Ectodermal cell (in vitro differentiated cells): ENCODE results near the gene NR6A1.
"Not testable (repeated sequence)": the region's sequence is repeated elsewhere in the genome, so short reads cannot be mapped to it uniquely, and the experiment has no call there.

Experiments
- H3K27ac ChIP-seq: 2 replicates; pipeline ENCODE4 v1.7.0; 2013; ENCODE audit warnings: mild to moderate bottlenecking, low read depth, low read length; ENCODE audit not compliant: insufficient read depth, poor library complexity, severe bottlenecking
- H3K27me3 ChIP-seq: 2 replicates; pipeline ENCODE4 v1.7.0; 2013; ENCODE audit warnings: mild to moderate bottlenecking, low read length; ENCODE audit not compliant: insufficient read depth, control insufficient read depth, poor library complexity, severe bottlenecking
- H3K36me3 ChIP-seq: one replicate; pipeline ENCODE4 v1.7.0; 2013; ENCODE audit warnings: low read length; ENCODE audit not compliant: control insufficient read depth, insufficient read depth
- H3K4me1 ChIP-seq: one replicate; pipeline ENCODE4 v1.7.0; 2013; ENCODE audit warnings: low read length; ENCODE audit not compliant: control insufficient read depth, insufficient read depth
- H3K4me3 ChIP-seq: 2 replicates; pipeline ENCODE4 v1.7.0; 2013; ENCODE audit warnings: low read depth, low read length, control low read depth; ENCODE audit not compliant: insufficient read depth
- H3K9me3 ChIP-seq: 2 replicates; pipeline ENCODE4 v1.7.0; 2013; ENCODE audit warnings: mild to moderate bottlenecking, low read length, moderate library complexity; ENCODE audit not compliant: control insufficient read depth
- WGBS, 2 experiments: methylation state at CpG; one replicate each; pipeline ENCODE4 v1.1.7; 2013; ENCODE audit warnings: missing lambda C conversion rate in 2 of 2; 5-methylcytosine and 5-hydroxymethylcytosine counted together

Gene NR6A1

DNA sequence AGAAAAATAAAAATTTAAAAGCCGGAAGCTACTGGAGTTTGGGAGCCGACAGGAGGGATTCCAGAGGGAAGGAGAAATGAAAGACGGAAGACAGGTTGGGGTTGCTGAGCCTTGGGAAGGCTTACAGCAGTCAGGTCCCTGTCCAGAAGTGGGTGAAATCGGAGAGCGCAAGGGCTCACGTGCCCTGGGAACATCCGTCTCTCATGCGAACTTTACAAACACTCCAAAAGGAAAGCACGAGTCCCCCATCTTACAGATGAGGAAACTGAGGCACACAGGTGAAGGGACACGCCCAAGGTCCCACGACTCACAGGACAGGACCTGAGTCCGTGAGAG is 5.5 kb upstream of the NR6A1 start:
- Histone ChIP-seq H3K9me3 (no peaks in the 10 kb centered on the region), H3K36me3 (no peaks in the 10 kb centered on the region), H3K27ac (no peak overlapping the region), H3K4me3 (peak overlapping the region; percentile 53), H3K4me1 (peaks cover 15% of the 10 kb centered on the region), H3K27me3 (peaks cover 26% of the 10 kb centered on the region)
- WGBS, 2 experiments = 46 to 55% methylated on average over 12 of the region's 12 CpGs

DNA sequence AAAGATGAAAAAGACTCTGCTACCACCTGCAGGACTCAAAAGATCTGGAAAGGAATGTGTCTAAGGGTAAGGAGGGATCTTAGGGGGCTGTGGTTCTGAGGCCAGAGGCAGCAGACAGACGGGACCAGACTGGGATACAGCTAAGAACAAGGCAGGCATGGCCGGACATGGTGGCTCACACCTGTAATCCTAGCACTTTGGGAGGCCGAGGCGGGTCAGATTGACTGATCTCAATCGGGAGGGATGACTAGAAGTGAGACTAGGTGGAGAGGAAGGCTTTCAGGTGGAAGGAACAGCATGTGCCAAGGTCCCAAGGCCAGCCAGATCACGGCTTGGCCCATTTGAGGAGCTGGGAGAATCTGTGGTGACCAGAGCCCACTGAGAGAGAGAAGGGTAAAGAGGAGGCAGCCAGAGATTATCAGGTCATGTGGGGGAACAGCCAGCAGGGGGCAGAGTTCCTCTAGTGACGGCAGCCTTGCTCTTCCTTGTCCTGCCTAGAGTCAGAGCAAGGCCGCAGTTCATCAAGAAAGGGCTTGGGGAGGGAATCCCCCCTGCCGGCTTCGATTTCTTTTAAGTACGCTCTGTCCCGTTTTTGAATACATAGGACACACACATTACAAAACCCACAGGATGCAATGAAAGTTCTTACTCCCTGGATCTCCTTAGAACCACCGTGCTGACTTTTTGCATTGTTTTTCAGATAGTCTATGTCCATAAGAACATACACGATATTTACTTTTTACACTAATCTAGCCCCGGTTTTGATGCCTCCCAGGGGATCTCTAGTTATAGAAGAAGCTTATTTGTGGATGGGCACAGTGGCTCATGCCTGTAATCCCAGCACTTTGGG is 3.2 kb upstream of the NR6A1 start:
- Histone ChIP-seq H3K9me3 (no peaks in the 10 kb centered on the region), H3K4me3 (no peak overlapping the region), H3K27ac (no peak overlapping the region), H3K27me3 (peaks cover 26% of the 10 kb centered on the region), H3K36me3 (no peaks in the 10 kb centered on the region), H3K4me1 (peaks cover 4% of the 10 kb centered on the region)
- WGBS, 2 experiments = 42 to 48% methylated on average over 15 of the region's 15 CpGs

DNA sequence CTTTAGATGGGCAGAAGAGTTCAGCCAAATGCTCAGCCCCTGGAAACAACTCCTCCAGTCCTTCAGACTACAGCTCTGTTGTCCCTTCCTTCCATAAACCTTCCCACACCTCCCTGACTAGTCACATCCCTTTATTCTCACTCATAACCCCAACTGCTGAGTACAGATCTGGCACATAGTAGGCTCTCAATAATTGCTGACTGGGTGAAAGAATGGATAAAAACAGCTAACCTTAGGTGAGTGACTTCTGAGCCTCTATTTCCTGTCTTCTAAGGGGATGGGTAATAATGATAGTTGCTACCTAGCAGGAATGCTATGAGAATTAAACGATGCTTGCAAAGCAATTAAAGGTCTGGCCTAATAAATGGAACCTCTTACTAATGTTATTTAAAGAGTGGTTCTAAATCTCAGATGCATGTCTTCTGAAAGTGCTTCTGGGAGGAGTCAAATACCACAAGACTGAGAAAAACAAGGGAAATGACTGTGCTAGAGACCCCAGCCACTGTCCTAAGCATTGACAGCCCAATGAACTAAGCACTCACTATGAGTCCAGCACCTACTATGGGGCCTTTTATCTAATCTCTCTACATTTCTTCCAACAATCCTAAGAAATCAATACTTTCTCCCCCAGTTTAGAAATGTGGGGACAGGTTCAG is 2.5 kb upstream of the NR6A1 start:
- no peaks in the 10 kb centered on the region for H3K36me3 ChIP-seq
- WGBS, 2 experiments = 89 to 100% methylated on average over 1 of the region's 1 CpG
- no peaks in the 10 kb centered on the region for H3K9me3 ChIP-seq
- no peak overlapping the region for H3K4me3 ChIP-seq
- H3K4me1 ChIP-seq = no peaks in the 10 kb centered on the region
- H3K27me3 ChIP-seq = peaks cover 26% of the 10 kb centered on the region
- H3K27ac ChIP-seq = no peak overlapping the region

DNA sequence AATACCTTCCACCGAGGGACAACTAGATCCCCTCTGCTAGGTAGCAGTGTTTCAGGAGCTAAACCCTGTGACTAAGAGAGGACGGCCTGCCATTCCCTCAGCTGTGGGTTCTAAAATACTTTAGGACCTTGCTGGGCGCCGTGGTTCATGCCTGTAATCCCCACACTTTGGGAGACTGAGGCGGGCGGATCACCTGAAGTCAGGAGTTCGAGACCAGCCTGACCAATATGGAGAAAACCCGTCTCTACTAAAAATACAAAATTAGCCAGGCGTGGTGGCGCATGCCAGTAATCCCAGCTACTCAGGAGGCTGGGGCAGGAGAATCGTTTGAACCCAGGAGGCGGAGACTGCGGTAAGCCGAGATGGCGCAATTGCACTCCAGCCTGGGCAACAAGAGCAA is 1.8 kb upstream of the NR6A1 start:
- peaks cover 26% of the 10 kb centered on the region for H3K27me3 ChIP-seq
- not testable (repeated sequence) for H3K27ac ChIP-seq, H3K4me3 ChIP-seq, H3K9me3 ChIP-seq, H3K36me3 ChIP-seq, H3K4me1 ChIP-seq
- 90 to 93% methylated on average over 15 of the region's 15 CpGs for WGBS, 2 experiments

DNA sequence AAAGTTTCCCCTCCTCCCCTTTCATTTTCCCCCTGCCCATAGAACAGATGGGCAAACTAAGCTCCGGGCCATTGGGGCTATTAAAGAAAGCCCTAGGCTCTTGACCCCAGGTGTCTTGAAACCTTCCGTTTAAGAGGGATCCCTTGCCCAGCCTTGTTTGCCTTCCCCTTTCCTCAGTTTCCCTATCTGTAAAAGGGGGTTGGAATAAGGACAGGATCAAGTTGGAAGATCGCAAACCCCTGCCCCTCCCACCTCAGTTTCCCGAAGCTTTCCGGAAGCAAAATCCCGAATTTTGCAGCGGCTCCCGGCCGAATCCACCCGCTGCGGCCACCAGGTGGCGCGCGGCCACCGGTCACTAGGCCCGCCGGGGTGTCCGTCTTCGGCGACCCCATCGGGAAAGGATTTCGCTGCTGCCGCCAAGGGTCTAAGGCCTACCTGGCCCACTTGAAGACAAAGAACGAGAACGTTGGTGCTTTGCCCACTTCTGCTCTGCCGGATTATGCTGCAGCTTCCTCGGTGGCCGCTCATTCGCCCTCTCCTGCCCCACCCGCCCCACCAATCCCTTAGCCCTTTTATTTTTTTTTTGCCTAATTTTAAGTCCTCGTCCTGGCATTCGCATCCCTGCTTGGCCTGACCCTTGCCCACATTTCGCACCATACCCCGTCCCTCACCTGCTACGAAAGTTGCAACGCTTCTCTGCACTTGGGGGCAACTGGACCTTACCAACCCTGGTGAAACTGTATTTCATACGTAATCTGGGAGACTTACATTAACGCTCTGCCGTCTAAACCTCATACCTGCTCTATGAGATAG is 962 bp upstream of the NR6A1 start:
- 27 to 28% methylated on average over 39 of the region's 39 CpGs for WGBS, 2 experiments
- peak overlapping the region; percentile 82 for H3K4me3 ChIP-seq
- H3K36me3 ChIP-seq = no peaks in the 10 kb centered on the region
- H3K27me3 ChIP-seq = peaks cover 18% of the 10 kb centered on the region
- H3K27ac ChIP-seq = peak overlapping the region; percentile 97
- peaks cover 10% of the 10 kb centered on the region for H3K4me1 ChIP-seq
- no peaks in the 10 kb centered on the region for H3K9me3 ChIP-seq

DNA sequence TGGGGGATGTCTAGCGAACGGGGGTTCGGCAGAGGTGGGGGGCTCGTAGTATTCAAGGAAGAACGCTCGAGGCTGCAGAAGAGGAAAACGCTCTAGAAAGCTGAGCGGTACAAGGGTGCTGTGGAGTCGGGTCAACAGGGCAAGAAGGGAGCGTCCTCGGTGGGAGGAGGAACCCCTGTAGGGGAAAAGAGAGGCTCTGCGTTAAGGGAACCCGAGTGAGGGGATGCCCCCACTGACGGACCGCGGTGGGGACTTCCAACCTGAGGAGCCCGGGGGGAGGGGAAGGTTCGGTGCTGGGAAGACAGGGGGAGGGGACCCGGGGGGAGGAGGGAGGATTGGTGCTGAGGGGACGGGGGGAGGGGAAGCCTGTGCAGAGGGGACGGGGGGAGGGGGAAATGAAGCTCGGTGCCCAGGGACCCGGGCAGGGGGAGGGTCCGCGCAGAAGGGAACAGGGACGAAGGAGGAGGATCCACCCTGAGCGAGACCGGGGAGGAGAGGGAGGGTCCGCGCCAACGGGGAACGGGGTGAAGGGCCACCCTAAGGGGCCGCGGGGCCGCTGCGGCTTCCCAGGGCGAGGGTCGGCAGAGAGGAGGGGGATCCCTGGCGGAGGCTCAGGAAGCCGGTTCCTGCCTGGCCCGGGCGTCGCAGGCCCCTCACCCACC is 621 bp downstream of the NR6A1 start:
- Histone ChIP-seq H3K4me3 (peak overlapping the region; percentile 82), H3K27me3 (peaks cover 2% of the 10 kb centered on the region), H3K36me3 (no peaks in the 10 kb centered on the region), H3K4me1 (peaks cover 25% of the 10 kb centered on the region), H3K27ac (peak overlapping the region; percentile 97), H3K9me3 (no peaks in the 10 kb centered on the region)
- WGBS, 2 experiments = 0 to 1% methylated on average over 43 of the region's 43 CpGs

DNA sequence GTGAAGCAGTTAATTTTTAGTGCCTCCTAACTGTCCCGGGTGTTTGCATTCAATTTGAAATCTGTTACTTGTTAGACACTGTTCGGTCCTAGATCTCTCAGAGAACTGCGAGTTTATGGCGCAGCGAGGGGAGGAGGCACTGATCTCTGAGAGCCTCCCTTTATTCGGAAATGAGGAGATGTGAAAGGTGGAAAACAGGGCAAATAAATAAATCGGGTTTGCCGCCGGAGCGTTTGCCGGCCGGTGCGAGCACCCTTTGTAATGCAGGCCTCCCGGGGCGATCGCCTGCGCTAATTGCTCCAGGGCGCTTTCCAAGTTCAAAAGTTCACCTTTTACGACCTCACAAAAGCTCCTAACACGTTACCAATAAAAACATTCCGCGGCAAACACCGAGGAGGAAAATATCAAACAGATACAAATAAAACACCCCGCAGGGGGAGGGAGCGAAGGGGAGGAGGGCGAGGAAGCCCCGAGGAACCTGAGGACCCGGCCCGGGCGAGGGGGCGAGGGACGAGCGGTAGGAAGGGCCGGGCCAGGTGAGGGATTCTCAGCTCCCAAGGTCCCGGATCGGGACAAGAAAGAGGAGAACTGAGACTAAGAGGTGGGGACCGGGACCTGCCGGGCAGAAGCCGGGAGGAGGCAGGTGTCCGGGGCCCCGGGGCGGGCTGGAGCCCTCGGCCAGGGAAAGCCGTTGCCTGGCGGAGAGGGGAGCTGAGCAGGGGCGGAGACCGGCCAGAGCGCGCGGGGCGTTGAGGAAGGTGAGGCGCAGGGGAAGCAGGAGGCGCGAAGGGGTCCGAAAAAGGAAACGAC is 1.4 kb downstream of the NR6A1 start:
- H3K9me3 ChIP-seq = no peaks in the 10 kb centered on the region

DNA sequence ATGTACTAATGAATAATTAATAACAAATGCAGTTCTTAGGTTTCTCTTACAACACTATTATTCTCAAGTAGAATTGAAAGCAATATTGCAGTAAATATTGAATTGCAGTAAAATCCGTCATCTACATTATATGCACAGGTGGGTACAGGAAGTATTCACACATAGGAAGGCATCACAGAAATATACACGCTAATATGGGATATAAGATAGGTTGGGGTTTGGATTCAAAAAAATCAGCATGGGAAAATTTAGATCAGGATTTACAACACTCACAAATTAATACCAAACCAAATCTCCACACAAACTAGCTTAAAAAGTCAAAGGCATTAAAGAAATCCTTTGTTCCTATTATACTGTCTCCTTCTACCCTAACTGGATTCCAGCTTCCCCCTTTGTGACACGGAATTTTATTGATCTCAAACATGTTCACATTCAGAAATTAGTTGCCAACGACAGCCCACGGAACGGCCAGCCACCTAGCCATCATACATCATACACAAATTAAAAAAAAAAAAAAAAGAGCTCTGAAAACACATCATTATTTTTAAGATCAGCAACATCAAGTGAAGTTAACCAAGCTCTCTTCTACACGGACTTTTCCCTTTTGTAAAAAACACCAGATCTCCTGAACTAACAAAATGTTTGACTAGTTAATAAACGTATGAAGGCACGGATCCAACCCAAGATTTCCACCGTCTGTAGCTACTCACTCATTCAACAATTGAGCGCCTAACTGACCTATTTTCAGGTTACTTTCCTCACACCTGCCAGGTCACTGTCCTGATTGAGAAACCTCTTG is 2.2 kb downstream of the NR6A1 start:
- H3K4me1 ChIP-seq = peaks cover 34% of the 10 kb centered on the region
- 0 to 11% methylated on average over 9 to 10 of the region's 11 CpGs for WGBS, 2 experiments
- H3K36me3 ChIP-seq = no peaks in the 10 kb centered on the region
- H3K27me3 ChIP-seq = no peaks in the 10 kb centered on the region
- peak overlapping the region; percentile 41 for H3K27ac ChIP-seq
- peak overlapping the region; percentile 82 for H3K4me3 ChIP-seq
- H3K9me3 ChIP-seq = no peaks in the 10 kb centered on the region

More for the DNA sequence above, 1.4 kb downstream of the NR6A1 start:
- H3K27ac ChIP-seq = peak overlapping the region; percentile 28
- peaks cover 29% of the 10 kb centered on the region for H3K4me1 ChIP-seq
- no peaks in the 10 kb centered on the region for H3K27me3 ChIP-seq
- H3K4me3 ChIP-seq = peak overlapping the region; percentile 82
- 0% methylated on average over 52 to 56 of the region's 56 CpGs for WGBS, 2 experiments
- H3K36me3 ChIP-seq = no peaks in the 10 kb centered on the region

DNA sequence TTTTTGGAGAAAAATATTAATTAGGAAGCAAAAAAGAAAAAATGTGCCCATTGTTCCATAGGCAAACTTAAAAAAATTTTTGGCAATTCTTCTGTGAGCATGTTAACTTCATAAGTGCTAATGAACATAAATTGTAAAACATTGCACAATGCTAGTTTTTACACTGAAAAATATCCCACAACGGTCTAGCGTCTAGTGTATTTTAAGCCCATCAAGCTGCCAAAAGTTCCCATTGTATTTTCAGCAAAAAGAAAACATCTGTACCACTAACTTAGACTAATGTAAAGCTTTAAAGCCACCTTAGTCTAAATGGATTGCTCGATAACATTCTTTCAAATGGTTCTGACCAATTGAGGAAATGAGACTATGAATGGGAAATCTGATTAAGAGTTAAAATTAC is 2.8 kb downstream of the NR6A1 start:
- Histone ChIP-seq H3K36me3 (no peaks in the 10 kb centered on the region), H3K27ac (no peak overlapping the region), H3K9me3 (no peaks in the 10 kb centered on the region), H3K27me3 (no peaks in the 10 kb centered on the region), H3K4me3 (peak overlapping the region; percentile 82), H3K4me1 (peaks cover 34% of the 10 kb centered on the region)
- 33 to 42% methylated on average over 2 to 3 of the region's 3 CpGs for WGBS, 2 experiments
